ENCODE results near the gene KRTAP1-3.
A peak's percentile ranks its signal among the peaks of the same experiment; 100 is the strongest.

KRTAP1-3 gene

GRCh38 chr17:41012326-41013120, 22.2 kb downstream of the KRTAP1-3 start:
- DNase-seq (ENCODE audit: low read depth) = no peak
- TF ChIP-seq CTCF (IDR thresholded peaks at IDR 0.05; ENCODE audit: control insufficient read depth, extremely low read depth, insufficient read depth) = no peak
- H3K4me3 ChIP-seq (ENCODE audit: low read depth, low read length) = no peak overlapping the region

GRCh38 chr17:41010441-41010840, 24.2 kb downstream of the KRTAP1-3 start:
- TF ChIP-seq CTCF (IDR thresholded peaks at IDR 0.05; ENCODE audit: control insufficient read depth, extremely low read depth, insufficient read depth) = no peak
- DNase-seq (ENCODE audit: low read depth) = no peak
- H3K4me3 ChIP-seq (ENCODE audit: low read depth, low read length) = no peak overlapping the region

GRCh38 chr17:41009936-41010335, 24.7 kb downstream of the KRTAP1-3 start:
- H3K4me3 ChIP-seq (ENCODE audit: low read depth, low read length) = no peak overlapping the region
- DNase-seq (ENCODE audit: low read depth) = no peak
- no peak for TF ChIP-seq CTCF (IDR thresholded peaks at IDR 0.05; ENCODE audit: control insufficient read depth, extremely low read depth, insufficient read depth)

GRCh38 chr17:41009301-41009760, 25.3 kb downstream of the KRTAP1-3 start:
- H3K4me3 ChIP-seq (ENCODE audit: low read depth, low read length) = no peak overlapping the region
- peak; percentile 81 for DNase-seq (ENCODE audit: low read depth)
- TF ChIP-seq CTCF (IDR thresholded peaks at IDR 0.05; ENCODE audit: control insufficient read depth, extremely low read depth, insufficient read depth) = no peak

GRCh38 chr17:41008811-41009210, 25.9 kb downstream of the KRTAP1-3 start, which contains the start of gene KRTAP3-1:
Gene KRTAP3-1, minus strand, starts transcription at chr17:41009128. Its CDS starts 54 bp downstream, at chr17:41009074.
- H3K4me3 ChIP-seq (ENCODE audit: low read depth, low read length) = no peak within 1 kb of the TSS
- no peak for DNase-seq (ENCODE audit: low read depth)
- TF ChIP-seq CTCF (IDR thresholded peaks at IDR 0.05; ENCODE audit: control insufficient read depth, extremely low read depth, insufficient read depth) = no peak

GRCh38 chr17:41004397-41004796, 30.3 kb downstream of the KRTAP1-3 start:
- DNase-seq (ENCODE audit: low read depth) = no peak
- TF ChIP-seq CTCF (IDR thresholded peaks at IDR 0.05; ENCODE audit: control insufficient read depth, extremely low read depth, insufficient read depth) = no peak
- no peak overlapping the region for H3K4me3 ChIP-seq (ENCODE audit: low read depth, low read length)

Measured in LNCaP clone FGC (cell line).